Measurements from ENCODE around the gene POLDIP2. TPM values are rescaled to one million over a fixed set of nuclear protein-coding genes. Genes with fewer than 3 reads are reported as not detected.

POLDIP2 gene
- total and polyA plus RNA-seq, 2 of the 13 experiments (the other 11 are each of a cell fraction or from before 2014, with no cell fraction given) = 85.9 to 114 TPM

GRCh38 chr17:28317966-28318758 is 39.2 kb downstream of the POLDIP2 start (continued):
- TF ChIP-seq GTF2F1 (IDR thresholded peaks at IDR 0.05; ENCODE audit: low read length) (no peak), ZNF768 (CRISPR knock-in tag; IDR thresholded peaks at IDR 0.05) (no peak), GABPA (IDR thresholded peaks at IDR 0.05; ENCODE audit: low read depth, low read length) (no peak), GABPA (CRISPR knock-in tag; IDR thresholded peaks at IDR 0.05; ENCODE audit: low read depth) (no peak), ZNF33B (CRISPR knock-in tag; IDR thresholded peaks at IDR 0.05) (peak; percentile 39; the same call in 1 of the 2 replicates), SP2 (CRISPR knock-in tag; IDR thresholded peaks at IDR 0.05) (no peak), ZNF264 (CRISPR knock-in tag; IDR thresholded peaks at IDR 0.05) (no peak), STAT6 (CRISPR knock-in tag; IDR thresholded peaks at IDR 0.05; ENCODE audit: borderline replicate concordance) (no peak), ZNF605 (CRISPR knock-in tag; IDR thresholded peaks at IDR 0.05) (no peak), SIX4 (CRISPR knock-in tag; IDR thresholded peaks at IDR 0.05) (no peak), ZNF230 (CRISPR knock-in tag; IDR thresholded peaks at IDR 0.05) (peak; percentile 15; the same call in 1 of the 2 replicates), ATF5 (CRISPR knock-in tag; IDR thresholded peaks at IDR 0.05; ENCODE audit: low read depth) (no peak), ZNF563 (CRISPR knock-in tag; IDR thresholded peaks at IDR 0.05) (no peak), ETS1 (CRISPR knock-in tag; IDR thresholded peaks at IDR 0.05) (no peak), ZFP62 (CRISPR knock-in tag; IDR thresholded peaks at IDR 0.05) (no peak), DMAP1 (CRISPR knock-in tag; IDR thresholded peaks at IDR 0.05) (no peak), ZNF24 (IDR thresholded peaks at IDR 0.05) (no peak), RBAK (CRISPR knock-in tag; IDR thresholded peaks at IDR 0.05) (no peak), ARNTL (CRISPR knock-in tag; IDR thresholded peaks at IDR 0.05) (no peak), XBP1 (CRISPR knock-in tag; IDR thresholded peaks at IDR 0.05) (no peak), ZNF792 (CRISPR knock-in tag; IDR thresholded peaks at IDR 0.05) (no peak), ZBTB39 (CRISPR knock-in tag; IDR thresholded peaks at IDR 0.05) (no peak), GABPB1 (CRISPR knock-in tag; IDR thresholded peaks at IDR 0.05) (no peak), ZBTB14 (CRISPR knock-in tag; IDR thresholded peaks at IDR 0.05) (no peak), PHF8 (CRISPR knock-in tag; IDR thresholded peaks at IDR 0.05) (no peak), ZNF703 (CRISPR knock-in tag; IDR thresholded peaks at IDR 0.05; ENCODE audit: borderline replicate concordance) (no peak)
